IPS-NIHi7 (cell line): Measurements from ENCODE around the gene XYLB.
"Not testable (repeated sequence)": the region's sequence is repeated elsewhere in the genome, so short reads cannot be mapped to it uniquely, and the experiment has no call there.

Experiments used
- DNase-seq: peaks from one replicate; pipeline ENCODE4 v3.0.0; 2012; ENCODE audit warnings: mixed read lengths; ENCODE audit errors: extremely low spot score

The XYLB gene

DNA sequence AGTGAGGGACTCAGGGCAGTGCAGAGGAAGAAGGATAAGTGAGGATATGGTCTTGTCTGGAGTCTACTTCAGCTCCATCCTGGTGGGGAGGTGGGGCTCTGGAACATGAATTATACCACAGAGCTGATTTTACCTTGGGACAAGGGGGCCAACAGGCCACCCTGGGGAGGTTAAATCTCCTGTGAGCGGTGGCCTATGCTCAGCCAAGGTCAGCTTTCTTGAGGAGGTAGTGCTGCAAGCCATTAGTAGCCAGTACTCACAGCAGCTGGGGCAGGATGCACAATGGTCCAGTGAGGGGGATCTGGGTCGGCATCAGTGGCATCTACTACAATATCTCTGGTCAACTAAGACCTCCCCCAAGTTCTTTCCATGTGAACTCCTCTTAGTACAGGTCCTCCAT is 49.7 kb downstream of the XYLB start:
- DNase-seq, result no peak

DNA sequence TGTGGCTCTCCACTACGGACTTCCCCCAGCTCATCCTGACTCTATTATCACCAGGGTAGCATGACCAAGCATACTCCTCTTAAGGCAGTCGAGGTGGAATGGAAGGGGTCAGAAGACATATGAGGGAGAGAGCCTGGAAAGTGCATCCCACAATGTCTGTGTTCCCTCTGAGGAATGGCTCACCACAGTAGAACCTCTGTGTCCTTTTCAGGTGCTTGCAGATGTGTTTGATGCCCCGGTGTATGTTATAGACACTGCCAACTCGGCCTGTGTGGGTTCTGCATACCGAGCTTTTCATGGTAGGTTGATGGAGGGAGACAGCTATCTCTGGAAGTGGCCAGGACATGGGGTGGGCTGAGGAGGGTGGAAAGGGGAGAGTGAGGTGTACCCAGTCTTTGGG is 50.3 kb downstream of the XYLB start:
- DNase-seq, result no peak

DNA sequence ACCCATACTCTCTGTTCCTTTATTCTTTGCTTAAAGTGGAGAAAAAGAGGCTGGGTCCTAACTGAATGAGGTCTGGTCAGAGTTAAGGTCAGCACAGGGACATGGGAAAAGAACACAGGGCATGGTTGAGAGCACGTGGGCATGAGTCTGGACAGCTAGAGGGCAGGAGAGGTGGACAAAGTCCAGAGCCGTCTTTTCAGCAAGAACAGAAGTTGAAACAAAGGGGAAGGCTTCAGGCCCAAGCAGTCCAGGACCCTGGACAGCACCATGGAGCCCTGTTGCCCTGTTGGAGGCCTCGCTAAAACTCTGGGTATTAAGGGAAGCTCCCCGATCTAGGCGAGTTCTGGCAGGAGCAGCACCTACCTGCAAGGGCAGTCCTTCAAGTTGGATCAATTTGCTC is 50.7 kb downstream of the XYLB start:
- DNase-seq, result peak; percentile 89

DNA sequence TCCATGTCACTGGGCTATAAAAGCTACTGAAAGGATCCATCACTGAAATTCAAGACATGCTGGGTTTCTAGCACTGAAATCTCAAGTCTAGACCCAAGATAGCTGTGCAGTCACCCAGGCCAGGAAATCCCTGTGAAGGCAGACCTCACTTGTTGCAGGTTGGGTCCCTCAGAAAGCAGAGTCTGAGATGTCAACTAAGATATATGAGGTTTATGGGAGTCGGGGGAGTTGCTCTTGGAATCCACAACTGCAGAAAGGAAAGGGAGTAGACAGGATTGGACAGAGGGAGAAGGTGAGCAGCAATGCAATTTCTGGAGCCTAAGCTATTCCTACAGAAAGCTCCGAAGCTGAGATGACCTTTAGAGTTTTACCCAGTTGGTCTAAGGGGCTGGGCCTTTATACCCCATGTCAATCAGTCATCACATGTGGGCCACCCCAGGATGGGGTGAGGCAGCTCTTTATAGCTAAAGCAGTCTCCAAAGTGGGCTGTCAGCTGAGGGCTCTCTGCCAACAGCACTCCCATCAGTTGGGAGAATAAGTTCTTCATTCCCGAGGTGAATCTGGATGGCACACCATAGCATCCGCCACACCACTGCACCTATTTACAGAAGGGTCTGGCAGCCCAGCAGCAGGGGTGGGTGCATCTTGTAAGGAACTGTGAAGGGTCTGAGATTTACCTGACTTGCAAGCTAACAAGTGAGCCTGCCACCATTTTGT is 54.8 kb downstream of the XYLB start:
- DNase-seq, result no peak

DNA sequence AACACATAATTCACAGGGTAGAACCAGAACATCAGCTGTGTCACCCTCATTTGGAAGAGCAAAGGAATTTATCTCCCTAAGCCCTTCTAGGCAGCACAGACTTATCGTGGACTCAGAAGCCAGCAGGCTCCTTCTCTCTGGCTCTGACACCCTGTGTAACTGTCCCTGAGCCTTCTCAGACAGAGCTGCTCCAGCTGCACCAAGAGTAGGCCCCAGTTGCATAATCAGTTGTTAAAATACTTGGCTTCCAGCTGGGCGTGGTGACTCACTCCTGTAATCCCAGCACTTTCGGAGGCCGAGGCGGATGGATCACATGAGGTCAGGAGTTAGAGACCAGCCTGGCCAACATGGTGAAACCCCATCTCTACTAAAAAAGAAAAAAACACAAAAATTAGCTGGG is 57.7 kb downstream of the XYLB start:
- no peak for DNase-seq

DNA sequence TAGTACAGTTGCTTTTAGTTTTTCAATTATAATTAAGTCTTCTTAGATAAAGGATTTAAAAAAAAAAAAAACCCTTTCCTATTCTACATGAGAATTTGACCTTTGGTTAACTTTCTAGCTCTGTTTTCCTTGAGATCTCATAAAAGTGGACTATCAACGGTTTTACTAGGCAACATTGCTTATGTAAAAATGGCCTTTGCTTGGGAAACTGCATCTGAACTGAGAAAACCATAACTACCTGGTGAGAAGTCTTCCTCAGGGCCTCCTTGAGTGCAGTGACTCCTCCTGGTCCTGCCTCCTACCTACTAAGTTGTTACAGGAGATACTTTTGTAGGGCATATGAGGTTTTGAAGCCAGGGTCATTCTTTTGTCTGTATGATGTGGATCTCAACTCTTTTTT is 65.0 kb downstream of the XYLB start:
- DNase-seq, result no peak

DNA sequence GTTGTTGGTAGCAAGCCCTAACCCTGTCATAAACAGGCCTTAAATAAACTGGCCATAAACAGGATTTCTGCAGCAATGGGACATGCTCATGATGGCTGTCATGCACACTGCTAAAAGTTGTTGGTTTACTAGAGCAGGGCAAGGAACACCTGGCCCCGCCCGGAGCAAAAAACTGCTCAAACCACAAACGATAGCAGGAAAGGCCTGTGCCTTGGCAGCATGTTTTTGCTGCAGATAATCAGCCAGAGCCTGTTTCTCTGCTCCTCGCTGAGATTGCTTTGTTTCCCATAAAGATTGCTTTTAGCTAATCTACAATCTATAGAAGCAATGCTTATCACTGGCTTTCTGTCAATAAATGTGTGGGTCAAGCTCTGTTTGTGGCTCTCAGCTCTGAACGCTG is 74.2 kb downstream of the XYLB start:
- not testable (repeated sequence) for DNase-seq

DNA sequence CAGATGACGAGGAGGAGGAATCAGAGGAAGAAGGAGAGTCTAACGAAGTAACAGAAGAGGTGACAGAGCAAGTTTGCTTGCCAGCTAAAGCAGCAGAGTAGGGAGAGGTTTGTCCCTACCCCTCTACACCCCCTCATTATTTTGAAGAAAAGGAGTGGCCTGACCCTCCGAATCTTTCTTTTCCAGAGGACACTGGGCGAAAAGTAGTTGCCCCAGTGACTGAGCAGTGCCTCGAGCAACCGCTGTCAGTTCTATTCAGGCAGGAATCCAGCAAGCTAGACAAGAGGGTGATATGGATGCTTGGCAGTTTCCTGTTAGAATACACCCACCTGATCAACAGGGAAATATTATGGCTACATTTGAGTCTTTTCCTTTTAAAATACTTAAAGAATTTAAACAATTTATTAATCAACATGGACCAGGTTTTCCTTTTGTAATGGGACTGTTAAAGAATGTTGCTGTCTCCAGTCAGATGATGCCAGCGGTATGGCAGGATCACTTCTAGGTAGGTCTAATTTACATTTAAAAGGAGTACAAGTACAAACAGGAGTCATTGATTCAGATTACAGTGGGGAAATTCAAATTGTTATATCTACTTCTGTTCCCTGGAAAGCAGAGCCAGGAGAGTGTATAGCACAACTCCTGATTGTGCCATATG is 75.2 kb downstream of the XYLB start:
- no peak for DNase-seq

DNA sequence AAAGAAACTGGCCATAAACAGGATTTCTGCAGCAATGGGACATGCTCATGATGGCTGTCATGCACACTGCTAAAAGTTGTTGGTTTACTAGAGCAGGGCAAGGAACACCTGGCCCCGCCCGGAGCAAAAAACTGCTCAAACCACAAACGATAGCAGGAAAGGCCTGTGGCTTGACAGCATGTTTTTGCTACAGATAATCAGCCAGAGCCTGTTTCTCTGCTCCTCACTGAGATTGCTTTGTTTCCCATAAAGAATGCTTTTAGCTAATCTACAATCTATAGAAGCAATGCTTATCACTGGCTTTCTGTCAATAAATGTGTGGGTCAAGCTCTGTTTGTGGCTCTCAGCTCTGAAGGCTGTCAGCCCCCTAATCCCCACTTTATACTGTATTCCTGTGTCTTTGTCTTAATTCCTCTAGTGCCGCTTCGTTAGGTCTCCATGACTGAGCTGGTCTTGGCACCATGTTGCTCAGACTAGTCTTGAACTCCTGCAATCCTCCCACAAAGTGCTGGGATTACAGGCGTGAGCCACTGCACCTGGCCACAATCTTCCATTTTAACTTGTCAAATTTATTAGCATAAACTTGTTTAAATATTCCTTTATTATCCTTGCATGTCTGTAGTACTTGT is 80.3 kb downstream of the XYLB start:
- not testable (repeated sequence) for DNase-seq

DNA sequence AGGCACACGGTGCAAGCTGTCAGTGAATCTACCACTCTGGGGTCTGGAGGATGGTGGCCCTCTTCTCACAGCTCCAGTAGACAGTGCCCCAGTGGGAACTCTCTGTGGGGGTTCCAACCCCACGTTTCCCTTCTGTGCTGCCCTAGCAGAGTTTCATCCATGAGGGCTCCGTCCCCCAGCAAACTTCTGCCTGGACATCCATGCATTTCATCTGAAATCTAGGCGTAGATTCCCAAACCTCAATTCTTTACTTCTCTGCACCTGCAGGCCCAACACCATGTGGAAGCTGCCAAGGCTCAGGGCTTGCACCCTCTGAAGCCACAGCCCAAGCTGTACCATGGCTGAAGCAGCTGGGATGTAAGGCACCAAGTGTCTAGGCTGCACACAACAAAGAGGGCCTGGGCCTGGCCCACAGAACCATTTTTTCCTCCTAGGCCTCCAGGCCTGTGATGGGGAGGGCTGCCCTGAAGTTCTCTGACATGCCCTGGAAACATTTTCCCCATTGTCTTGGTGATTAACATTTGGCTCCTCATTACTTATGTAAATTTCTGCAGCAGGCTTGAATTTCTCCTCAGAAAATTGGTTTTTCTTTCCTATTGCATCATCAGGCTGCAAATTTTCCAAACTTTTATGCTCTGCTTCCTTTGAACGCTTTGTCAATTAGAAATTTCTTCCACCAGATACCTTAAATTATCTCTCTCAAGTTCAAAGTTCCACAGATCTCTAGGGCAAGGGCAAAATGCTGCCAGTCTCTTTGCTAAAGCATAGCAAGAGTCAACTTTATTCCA is 86.5 kb downstream of the XYLB start:
- not testable (repeated sequence) for DNase-seq

DNA sequence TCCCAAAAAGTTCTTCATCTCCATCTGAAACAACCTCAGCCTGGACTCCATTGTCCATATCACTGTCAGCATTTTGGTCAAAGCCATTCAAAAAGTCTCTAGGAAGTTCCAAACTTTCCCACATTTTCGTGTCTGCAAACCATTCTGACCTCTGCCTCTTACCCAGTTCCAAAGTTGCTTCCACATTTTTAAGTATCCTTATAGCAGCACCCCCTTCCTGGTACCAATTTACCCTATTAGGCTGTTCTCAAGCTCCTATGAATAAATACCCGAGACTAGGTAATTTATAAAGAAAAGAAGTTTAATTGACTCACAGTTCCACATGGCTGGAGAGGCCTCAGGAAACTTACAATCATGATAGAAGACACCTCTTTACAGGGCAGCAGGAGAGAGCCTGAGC is 87.1 kb downstream of the XYLB start:
- DNase-seq, result not testable (repeated sequence)

DNA sequence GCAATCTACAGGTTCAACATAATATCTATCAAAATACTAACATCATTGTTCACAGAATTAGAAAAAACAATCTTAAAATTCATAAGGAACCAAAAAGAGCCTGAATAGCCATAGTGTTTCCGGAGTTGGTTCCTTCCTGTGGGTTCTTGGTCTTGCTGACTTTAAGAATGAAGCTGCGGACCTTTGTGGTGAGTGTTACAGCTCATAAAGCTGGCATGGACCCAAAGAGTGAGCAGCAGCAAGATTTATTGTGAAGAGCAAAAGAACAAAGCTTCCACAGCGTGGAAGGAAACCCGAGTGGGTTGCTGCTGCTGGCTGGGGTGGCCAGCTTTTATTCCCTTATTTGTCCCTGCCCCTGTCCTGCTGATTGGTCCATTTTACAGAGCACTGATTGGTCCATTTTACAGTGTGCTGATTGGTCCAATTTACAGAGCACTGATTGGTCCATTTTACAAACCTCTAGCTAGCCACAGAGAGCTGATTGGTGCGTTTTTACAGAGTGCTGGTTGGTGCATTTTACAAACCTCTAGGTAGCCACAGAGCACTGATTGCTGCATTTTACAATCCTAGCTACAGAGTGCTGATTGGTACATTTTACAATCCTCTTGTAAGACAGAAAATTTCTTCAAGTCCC is 92.0 kb downstream of the XYLB start:
- not testable (repeated sequence) for DNase-seq

DNA sequence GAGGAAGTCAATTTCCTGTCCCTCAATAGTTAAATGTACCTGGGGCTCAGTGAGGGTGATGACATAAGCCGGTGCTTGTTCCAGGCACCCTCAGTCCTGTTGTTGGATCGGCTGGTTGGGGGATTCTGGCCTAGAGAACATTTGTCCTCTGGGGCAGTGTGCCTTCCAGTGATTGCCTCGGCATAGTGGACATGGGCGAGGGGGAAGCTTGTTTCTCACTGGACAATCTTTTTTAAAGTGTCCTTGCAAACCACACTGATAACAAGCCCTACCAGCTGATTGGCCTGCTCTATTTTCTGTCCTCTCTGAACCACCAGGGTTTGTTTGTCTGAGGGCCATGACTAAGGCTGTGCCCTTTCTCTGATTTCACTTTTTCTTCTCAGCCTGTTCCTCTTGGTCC is 96.6 kb downstream of the XYLB start:
- not testable (repeated sequence) for DNase-seq

DNA sequence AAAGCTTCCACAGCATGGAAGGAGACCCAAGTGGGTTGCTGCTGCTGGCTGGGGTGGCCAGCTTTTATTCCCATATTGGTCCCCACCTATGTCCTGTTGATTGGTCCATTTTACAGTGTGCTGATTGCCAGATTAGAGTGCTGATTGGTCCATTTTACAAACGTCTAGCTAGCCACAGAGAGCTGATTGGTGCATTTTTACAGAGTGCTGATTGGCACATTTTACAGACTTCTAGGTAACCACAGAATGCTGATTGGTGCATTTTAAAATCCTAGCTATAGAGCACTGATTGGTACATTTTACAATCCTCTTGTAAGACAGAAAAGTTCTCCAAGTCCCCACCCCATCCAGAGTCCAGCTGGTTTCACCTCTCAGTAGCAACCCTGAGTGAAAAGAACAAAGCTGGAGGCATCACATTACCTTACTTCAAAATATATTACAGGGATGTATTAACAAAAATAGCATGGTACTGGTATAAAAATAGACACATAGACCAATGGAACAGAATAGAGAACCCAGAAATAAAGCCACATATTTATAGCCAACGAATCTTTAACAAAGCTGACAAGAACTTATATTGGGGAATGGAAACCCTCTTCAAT is 99.6 kb downstream of the XYLB start:
- no peak for DNase-seq

DNA sequence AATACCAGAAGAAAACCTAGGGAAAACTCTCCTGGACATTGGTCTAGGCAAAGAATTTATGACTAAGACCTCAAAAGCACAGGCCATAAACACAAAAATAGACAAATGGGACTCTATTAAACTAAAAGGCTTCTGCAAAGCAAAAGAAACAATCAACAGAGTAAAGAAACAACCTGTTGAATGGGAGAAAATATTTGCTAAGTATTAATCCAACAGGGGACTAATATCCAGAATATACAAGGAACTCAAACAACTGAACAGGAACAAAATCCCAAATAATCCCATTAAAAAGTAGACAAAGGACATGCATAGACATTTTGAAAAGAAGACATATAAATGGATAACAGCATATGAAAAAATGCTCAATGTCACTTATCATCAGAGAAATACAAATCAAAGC is 100.2 kb downstream of the XYLB start:
- DNase-seq, result no peak

DNA sequence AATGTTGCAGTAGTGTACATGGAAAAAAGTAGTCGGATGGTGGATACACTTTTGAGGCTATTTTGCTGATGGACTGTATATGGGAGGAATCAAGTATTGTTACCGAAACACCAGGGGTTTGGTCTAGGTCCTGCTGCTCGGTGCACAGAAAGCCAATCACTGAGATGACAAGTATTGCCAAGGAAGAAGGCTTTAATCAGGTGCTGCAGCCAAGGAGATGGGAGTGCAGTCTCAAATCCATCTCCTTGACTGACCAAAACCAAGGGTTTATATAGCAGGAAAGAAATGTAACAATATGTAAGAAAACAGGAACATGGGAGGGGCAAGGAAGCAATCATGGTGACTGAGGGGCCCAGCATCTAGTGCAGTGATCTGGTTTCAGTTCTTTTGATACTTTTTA is 104.3 kb downstream of the XYLB start:
- DNase-seq, result no peak

DNA sequence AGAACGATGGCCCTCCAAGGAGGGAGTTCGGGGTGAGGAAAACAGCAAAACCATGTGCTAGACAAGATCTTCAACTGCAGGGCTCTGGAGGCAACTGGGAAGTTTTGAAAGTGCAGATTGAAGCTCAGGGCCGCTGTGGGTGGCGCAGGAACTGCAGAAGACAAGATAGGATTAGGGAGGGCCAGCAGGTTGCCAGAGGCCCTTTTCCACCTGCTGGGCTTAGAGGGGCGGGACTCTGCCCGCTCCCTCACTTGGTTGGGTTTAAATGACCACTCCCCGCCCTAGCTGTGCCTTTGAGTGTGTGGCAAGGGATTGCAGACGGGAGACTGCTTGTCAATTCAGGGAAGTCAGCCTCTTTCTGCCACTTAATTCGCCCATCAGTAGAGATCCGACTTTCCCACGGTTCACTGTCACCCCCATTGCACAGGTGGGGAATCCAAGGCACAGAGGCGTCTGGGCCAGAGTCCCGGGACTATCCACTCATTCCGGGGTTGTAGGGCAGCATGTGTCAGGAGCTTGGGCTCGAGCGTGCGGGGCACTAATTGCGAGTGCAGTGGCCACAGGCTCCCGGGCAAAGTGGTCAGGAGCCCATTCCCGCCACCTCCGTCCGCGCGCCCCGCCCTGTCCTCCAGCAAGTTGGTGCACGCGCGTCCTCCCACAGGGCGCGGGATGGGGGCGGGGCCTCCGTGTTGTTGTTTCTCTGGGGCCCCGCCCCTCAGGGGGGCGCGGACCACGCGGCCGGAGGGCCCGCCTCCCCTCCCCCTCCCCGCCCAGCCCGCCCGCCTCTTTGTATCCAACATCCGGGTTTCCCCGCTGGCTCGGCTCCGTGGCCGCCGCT is 106.7 kb downstream of the XYLB start, which contains the start of gene ACVR2B:
Gene ACVR2B (plus strand): TSS at position 816 of the 838 bp plus-strand sequence. CDS start 433 bp downstream, outside the sequence.
- peak; percentile 94 for DNase-seq

DNA sequence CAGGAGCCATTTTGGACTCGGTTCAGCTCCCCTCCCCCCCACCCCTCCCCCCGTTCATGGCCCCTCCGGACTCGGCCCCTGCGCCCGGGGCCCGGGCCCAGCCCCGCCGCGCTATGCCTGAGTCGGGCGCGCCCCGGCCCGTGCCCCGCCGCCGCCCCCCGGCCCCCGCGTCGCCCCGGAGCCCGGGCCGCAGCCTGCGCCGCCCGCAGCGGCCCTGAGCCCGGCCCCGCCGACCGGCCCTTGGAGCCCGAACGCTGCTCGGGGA is 107.3 kb downstream of the XYLB start:
- no peak for DNase-seq

DNA sequence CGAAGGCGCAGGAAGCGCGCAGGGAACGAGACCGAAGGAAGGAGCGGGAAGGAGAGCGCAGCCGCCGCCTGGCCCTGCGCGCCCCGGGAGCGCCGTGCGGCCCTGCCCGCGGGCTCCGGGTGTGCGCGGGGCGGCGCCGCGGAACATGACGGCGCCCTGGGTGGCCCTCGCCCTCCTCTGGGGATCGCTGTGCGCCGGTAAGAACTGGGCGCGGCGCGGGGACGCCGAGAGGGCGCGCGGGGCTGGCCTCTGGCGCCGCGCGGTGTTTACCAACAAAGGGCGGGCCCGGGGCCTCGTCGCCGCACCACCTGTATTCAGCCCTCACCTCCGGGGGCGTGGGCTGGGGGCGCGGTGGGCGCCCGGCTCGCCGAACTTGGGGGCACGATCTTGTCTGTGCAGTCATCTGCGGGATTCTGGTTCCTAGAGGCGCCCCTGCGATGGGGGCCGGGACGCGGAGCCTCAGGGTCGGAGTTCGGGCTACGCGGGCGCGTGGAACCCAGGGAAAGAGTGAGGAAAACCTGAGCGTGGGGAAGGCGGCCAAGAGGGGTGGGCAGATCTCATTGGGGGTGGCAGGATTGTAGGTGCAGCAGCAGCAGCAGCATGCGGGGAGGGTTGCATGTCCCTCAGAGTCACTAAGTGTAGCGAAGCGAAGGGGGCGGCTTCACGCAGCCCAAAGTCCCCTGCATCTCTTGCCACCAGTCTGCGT is 107.7 kb downstream of the XYLB start:
- no peak for DNase-seq
